Ishikawa (cell line): ENCODE results near the gene SUN1.

Experiments used
- CEBPB ChIP-seq: IDR thresholded peaks from 2 replicates; pipeline ENCODE4 v1.6.1; 2012
- CREB1 ChIP-seq: IDR thresholded peaks from 2 replicates; pipeline ENCODE4 v1.6.1; 2012; ENCODE audit warnings: low read depth
- EGR1 ChIP-seq: IDR thresholded peaks from 2 replicates; pipeline ENCODE4 v1.6.1; 2012
- EP300 ChIP-seq: IDR thresholded peaks from 2 replicates; pipeline ENCODE4 v1.6.1; 2012; ENCODE audit warnings: borderline replicate concordance
- FOXM1 ChIP-seq: IDR thresholded peaks from 2 replicates; pipeline ENCODE4 v1.6.1; 2012; ENCODE audit warnings: low read depth, borderline replicate concordance
- NFIC ChIP-seq: IDR thresholded peaks from 2 replicates; pipeline ENCODE4 v1.6.1; 2012
- RAD21 ChIP-seq: IDR thresholded peaks from 2 replicates; pipeline ENCODE4 v1.6.1; 2012; ENCODE audit warnings: low read depth
- TAF1 ChIP-seq: IDR thresholded peaks from 2 replicates; pipeline ENCODE4 v1.6.1; 2012; ENCODE audit warnings: low read depth, mild to moderate bottlenecking
- TCF12 ChIP-seq: IDR thresholded peaks from 2 replicates; pipeline ENCODE4 v1.6.1; 2012; ENCODE audit warnings: low read depth
- TEAD4 ChIP-seq: IDR thresholded peaks from 2 replicates; pipeline ENCODE4 v1.6.1; 2012
- YY1 ChIP-seq: IDR thresholded peaks from 2 replicates; pipeline ENCODE4 v1.6.1; 2012; ENCODE audit warnings: low read depth
- ZBTB7A ChIP-seq: IDR thresholded peaks from 2 replicates; pipeline ENCODE4 v1.6.1; 2012; ENCODE audit warnings: low read depth
- TF ChIP-seq, protein P1 (sequence below): IDR thresholded peaks from 2 replicates; pipeline ENCODE4 v1.6.1; 2012
- TF ChIP-seq, protein P2 (sequence below): IDR thresholded peaks from 2 replicates; pipeline ENCODE4 v1.6.1; 2012; ENCODE audit warnings: low read depth, mild to moderate bottlenecking
- TF ChIP-seq, protein P3 (sequence below): IDR thresholded peaks from 2 replicates; pipeline ENCODE4 v1.6.1; 2012

SUN1 gene

DNA sequence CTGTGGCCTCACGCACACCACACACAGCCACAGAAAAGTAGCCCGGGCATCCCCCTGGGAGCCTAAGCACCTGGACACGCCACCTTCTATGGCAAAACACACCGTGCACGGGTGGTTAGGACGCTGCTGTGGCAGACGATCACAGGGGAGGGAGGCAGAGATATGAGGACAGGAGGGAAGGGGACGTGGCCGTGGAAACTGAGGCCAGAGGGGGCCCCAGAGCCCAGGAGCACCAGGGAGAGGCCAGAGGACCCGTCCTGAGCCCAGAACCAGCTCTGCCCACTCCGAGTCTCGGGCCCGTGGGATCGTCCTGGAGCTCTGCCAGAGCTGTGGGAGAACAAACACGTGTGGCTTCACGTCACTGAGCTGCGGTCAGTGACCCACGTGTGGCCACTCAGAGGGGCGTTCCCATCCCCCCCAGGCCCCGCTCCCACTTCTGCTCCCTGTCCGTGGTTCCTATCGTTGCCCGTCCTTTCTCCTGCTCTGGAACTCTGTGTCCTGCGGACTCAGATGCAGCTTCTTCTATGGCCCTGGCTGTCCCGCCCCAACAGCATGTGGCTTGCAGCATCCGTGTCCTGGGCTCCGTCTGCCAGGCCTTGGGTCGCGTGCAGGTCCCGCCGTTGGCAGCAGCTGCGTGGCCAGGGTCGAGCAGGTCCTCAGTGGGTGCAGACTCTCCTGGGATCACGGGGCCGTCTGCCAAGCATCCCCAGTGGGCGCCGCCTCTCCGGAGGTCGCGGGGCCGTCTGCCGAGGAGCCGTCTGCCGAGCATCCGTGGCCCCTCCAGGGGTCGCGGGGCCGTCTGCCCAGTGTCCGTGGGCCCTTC is 75.1 kb downstream of the SUN1 start:
- TF ChIP-seq CREB1: no peak
- TF ChIP-seq, protein P1, sequence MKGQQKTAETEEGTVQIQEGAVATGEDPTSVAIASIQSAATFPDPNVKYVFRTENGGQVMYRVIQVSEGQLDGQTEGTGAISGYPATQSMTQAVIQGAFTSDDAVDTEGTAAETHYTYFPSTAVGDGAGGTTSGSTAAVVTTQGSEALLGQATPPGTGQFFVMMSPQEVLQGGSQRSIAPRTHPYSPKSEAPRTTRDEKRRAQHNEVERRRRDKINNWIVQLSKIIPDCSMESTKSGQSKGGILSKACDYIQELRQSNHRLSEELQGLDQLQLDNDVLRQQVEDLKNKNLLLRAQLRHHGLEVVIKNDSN: no peak
- no peak for TF ChIP-seq TEAD4
- TF ChIP-seq, protein P2, sequence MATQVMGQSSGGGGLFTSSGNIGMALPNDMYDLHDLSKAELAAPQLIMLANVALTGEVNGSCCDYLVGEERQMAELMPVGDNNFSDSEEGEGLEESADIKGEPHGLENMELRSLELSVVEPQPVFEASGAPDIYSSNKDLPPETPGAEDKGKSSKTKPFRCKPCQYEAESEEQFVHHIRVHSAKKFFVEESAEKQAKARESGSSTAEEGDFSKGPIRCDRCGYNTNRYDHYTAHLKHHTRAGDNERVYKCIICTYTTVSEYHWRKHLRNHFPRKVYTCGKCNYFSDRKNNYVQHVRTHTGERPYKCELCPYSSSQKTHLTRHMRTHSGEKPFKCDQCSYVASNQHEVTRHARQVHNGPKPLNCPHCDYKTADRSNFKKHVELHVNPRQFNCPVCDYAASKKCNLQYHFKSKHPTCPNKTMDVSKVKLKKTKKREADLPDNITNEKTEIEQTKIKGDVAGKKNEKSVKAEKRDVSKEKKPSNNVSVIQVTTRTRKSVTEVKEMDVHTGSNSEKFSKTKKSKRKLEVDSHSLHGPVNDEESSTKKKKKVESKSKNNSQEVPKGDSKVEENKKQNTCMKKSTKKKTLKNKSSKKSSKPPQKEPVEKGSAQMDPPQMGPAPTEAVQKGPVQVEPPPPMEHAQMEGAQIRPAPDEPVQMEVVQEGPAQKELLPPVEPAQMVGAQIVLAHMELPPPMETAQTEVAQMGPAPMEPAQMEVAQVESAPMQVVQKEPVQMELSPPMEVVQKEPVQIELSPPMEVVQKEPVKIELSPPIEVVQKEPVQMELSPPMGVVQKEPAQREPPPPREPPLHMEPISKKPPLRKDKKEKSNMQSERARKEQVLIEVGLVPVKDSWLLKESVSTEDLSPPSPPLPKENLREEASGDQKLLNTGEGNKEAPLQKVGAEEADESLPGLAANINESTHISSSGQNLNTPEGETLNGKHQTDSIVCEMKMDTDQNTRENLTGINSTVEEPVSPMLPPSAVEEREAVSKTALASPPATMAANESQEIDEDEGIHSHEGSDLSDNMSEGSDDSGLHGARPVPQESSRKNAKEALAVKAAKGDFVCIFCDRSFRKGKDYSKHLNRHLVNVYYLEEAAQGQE: no peak
- TF ChIP-seq EP300: no peak
- TF ChIP-seq ZBTB7A: no peak
- no peak for TF ChIP-seq CEBPB
- no peak for TF ChIP-seq TAF1
- TF ChIP-seq YY1: no peak
- no peak for TF ChIP-seq RAD21

DNA sequence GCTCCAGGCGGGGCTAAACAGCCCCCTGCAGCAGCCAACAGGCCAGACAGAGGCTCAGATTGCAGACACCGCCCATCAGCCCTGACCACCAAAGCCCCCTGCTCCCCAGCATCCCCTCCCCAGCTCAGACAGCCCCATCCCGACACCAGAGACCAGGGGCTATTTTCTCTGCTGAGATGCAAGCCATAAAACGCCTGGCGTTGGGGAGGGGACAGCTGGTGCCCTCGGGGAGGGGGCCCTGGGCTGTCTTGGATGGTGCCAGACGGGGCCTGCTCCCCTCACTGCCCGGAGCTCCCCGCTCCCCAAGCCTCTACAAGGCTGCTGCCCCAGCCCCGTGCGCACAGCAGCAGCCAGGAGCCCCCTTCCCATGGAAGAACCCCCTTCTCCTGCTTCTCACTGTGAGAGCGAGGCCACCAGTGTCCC is 75.9 kb downstream of the SUN1 start:
- TF ChIP-seq ZBTB7A: no peak
- TF ChIP-seq EP300: no peak
- TF ChIP-seq NFIC: no peak
- TF ChIP-seq TAF1: no peak
- TF ChIP-seq, protein P2: no peak
- TF ChIP-seq FOXM1: no peak
- TF ChIP-seq TCF12: no peak
- TF ChIP-seq, protein P3, sequence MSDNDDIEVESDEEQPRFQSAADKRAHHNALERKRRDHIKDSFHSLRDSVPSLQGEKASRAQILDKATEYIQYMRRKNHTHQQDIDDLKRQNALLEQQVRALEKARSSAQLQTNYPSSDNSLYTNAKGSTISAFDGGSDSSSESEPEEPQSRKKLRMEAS: no peak
- TF ChIP-seq RAD21: no peak
- TF ChIP-seq, protein P1: no peak
- TF ChIP-seq YY1: no peak
- no peak for TF ChIP-seq CEBPB
- no peak for TF ChIP-seq TEAD4

DNA sequence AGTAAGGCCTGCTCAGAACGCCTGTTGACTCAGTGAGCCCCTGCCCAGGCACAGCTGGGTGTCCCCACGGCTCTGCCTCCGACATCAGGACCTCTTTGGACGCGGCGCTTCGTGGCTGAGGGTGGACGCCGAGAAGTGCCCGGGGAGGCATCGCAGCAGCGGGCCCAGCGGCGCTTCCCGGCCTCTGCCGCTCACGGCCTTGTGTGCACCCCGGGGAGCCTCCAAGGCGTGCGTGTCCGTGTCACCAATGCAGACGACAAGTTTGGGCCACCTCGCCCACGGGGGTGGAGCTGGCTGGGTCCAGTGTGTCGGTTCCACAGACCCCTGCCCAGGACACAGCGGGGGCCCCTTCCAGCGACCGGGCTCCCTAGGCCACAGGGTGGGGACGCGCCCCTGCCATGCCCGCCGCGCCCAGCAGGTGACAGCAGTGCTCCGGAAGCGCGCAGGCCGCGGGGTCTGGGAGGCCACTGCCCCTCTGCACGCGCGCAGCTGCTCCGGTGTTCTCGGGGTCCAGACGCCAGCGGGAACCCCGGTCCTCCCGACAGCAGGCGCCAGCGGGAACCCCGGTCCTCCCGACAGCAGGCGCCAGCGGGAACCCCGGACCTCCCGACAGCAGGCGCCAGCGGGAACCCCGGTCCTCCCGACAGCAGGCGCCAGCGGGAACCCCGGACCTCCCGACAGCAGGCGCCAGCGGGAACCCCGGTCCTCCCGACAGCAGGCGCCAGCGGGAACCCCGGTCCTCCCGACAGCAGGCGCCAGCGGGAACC is 76.5 kb downstream of the SUN1 start:
- TF ChIP-seq ZBTB7A: peak; percentile 26
- TF ChIP-seq, protein P3: 0 out of 2 replicates have a peak, but pooled peaks have one; percentile 17
- peak; percentile 78 for TF ChIP-seq RAD21
- TF ChIP-seq NFIC: peak; percentile 21; the same call in 1 of the 2 replicates

DNA sequence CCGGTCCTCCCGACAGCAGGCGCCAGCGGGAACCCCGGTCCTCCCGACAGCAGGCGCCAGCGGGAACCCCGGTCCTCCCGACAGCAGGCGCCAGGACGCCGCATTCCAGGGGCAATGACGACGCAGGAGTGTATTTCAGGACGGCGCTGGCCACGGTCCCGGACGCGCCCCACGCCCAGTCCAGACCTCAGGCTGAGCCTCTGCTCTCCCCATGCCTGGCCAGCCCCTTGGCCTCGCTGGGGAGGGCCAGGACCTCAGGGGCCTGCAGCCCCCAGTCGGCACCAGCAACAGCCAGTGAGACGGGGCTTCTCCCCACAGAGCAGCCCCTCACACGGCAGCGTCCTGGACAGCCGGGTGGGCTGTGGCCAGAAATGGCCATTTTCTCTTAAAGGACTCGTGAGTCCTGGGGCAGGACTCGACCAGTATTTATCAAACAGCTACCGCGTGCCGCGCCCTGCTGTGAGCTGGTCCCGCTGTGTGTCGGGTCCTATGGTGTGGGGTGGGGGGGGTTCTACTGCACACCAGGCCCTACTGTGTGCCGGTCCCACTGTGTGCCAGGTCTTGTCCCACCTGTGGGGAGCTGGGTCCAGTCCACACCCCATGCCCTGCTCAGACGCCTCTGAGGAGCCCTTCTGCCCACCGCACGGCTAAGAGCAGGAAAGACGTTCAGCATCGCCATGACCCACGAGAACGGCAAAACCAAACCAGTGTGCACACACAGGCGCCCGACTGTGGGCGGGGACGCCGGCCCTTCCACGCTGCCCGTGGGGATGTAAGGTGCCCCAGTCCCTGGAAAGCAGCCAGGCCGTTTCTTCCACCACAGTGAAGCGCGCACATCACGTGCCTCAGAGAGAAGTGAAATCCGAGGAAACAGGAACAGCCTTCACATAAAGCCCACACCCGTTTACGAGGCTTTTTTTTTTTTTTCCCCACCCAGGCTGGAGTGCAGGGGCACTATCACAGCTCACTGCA is 77.4 kb downstream of the SUN1 start:
- TF ChIP-seq YY1: no peak
- no peak for TF ChIP-seq CREB1
- no peak for TF ChIP-seq CEBPB
- no peak for TF ChIP-seq NFIC
- 0 out of 2 replicates have a peak, but pooled peaks have one; percentile 11 for TF ChIP-seq ZBTB7A
- no peak for TF ChIP-seq EGR1
- no peak for TF ChIP-seq EP300
- no peak for TF ChIP-seq RAD21
- TF ChIP-seq, protein P3: no peak
- TF ChIP-seq TCF12: 0 out of 2 replicates have a peak, but pooled peaks have one; percentile 47
- TF ChIP-seq FOXM1: no peak
- no peak for TF ChIP-seq TAF1
- TF ChIP-seq, protein P1: no peak
- TF ChIP-seq, protein P2: 0 out of 2 replicates have a peak, but pooled peaks have one; percentile 26
- peak; percentile 82 for TF ChIP-seq TEAD4
